ENCODE data around the gene AK2. TPM values are rescaled to one million over a fixed set of nuclear protein-coding genes. Genes with fewer than 3 reads are reported as not detected.

Gene AK2
- total and polyA plus RNA-seq, 10 of the 15 experiments (the other 5 are each of a cell fraction or from before 2014, with no cell fraction given): 52.3 to 500 (median 278) TPM

DNA sequence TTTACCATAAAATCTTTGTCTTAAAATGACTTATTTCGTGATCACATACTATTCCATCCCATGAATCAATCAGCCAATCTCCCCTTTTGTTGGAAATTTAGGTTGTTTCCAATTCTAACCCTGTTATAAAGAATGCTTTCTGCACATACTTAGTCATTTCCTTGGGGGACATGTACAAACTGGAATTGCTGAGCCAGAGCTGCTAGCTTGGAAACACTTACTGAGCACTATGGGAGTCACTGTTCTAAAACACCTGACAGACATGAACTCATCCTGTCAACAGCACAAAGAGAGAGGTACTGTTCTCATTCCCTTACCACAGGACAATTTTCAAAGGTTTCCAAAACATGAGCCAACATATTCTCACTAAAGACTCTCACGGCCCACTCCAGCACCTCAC, 32.1 kb downstream of the AK2 start (continued):
- TF ChIP-seq, protein P1, sequence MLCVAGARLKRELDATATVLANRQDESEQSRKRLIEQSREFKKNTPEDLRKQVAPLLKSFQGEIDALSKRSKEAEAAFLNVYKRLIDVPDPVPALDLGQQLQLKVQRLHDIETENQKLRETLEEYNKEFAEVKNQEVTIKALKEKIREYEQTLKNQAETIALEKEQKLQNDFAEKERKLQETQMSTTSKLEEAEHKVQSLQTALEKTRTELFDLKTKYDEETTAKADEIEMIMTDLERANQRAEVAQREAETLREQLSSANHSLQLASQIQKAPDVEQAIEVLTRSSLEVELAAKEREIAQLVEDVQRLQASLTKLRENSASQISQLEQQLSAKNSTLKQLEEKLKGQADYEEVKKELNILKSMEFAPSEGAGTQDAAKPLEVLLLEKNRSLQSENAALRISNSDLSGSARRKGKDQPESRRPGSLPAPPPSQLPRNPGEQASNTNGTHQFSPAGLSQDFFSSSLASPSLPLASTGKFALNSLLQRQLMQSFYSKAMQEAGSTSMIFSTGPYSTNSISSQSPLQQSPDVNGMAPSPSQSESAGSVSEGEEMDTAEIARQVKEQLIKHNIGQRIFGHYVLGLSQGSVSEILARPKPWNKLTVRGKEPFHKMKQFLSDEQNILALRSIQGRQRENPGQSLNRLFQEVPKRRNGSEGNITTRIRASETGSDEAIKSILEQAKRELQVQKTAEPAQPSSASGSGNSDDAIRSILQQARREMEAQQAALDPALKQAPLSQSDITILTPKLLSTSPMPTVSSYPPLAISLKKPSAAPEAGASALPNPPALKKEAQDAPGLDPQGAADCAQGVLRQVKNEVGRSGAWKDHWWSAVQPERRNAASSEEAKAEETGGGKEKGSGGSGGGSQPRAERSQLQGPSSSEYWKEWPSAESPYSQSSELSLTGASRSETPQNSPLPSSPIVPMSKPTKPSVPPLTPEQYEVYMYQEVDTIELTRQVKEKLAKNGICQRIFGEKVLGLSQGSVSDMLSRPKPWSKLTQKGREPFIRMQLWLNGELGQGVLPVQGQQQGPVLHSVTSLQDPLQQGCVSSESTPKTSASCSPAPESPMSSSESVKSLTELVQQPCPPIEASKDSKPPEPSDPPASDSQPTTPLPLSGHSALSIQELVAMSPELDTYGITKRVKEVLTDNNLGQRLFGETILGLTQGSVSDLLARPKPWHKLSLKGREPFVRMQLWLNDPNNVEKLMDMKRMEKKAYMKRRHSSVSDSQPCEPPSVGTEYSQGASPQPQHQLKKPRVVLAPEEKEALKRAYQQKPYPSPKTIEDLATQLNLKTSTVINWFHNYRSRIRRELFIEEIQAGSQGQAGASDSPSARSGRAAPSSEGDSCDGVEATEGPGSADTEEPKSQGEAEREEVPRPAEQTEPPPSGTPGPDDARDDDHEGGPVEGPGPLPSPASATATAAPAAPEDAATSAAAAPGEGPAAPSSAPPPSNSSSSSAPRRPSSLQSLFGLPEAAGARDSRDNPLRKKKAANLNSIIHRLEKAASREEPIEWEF (IDR thresholded peaks at IDR 0.05; ENCODE audit: insufficient replicate concordance, low read depth, low read length): no peak
- TF ChIP-seq, protein P2, sequence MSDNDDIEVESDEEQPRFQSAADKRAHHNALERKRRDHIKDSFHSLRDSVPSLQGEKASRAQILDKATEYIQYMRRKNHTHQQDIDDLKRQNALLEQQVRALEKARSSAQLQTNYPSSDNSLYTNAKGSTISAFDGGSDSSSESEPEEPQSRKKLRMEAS (IDR thresholded peaks at IDR 0.05; ENCODE audit: low read depth, low read length): no peak
- TF ChIP-seq KLF5 (IDR thresholded peaks at IDR 0.05; ENCODE audit: partially characterized antibody): no peak
- no peak for TF ChIP-seq CBX5 (IDR thresholded peaks at IDR 0.05; ENCODE audit: low read depth)
- TF ChIP-seq LARP7 (IDR thresholded peaks at IDR 0.05): no peak
- TF ChIP-seq SREBF2 (IDR thresholded peaks at IDR 0.05; ENCODE audit: low read length): no peak
- TF ChIP-seq RUNX3 (IDR thresholded peaks at IDR 0.05; ENCODE audit: low read length): no peak
- TF ChIP-seq, protein P3, sequence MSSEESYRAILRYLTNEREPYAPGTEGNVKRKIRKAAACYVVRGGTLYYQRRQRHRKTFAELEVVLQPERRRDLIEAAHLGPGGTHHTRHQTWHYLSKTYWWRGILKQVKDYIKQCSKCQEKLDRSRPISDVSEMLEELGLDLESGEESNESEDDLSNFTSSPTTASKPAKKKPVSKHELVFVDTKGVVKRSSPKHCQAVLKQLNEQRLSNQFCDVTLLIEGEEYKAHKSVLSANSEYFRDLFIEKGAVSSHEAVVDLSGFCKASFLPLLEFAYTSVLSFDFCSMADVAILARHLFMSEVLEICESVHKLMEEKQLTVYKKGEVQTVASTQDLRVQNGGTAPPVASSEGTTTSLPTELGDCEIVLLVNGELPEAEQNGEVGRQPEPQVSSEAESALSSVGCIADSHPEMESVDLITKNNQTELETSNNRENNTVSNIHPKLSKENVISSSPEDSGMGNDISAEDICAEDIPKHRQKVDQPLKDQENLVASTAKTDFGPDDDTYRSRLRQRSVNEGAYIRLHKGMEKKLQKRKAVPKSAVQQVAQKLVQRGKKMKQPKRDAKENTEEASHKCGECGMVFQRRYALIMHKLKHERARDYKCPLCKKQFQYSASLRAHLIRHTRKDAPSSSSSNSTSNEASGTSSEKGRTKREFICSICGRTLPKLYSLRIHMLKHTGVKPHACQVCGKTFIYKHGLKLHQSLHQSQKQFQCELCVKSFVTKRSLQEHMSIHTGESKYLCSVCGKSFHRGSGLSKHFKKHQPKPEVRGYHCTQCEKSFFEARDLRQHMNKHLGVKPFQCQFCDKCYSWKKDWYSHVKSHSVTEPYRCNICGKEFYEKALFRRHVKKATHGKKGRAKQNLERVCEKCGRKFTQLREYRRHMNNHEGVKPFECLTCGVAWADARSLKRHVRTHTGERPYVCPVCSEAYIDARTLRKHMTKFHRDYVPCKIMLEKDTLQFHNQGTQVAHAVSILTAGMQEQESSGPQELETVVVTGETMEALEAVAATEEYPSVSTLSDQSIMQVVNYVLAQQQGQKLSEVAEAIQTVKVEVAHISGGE (CRISPR knock-in tag; IDR thresholded peaks at IDR 0.05): no peak
- no peak for TF ChIP-seq NRF1 (conservative IDR thresholded peaks at IDR 0.05; ENCODE audit: low read depth, low read length)
